CD4-positive, alpha-beta T cell treated with Interleukin-10 for 1 hour (primary cell): ENCODE results near the gene XXYLT1.

ENCODE experiments used
- DNase-seq: peaks from one replicate; pipeline ENCODE4 v3.0.0-alpha.2; 2020

XXYLT1 gene

GRCh38 chr3:195036203-195036505, 234.8 kb downstream of the XXYLT1 start:
- no peak for DNase-seq

- DNase-seq: no peak
Measured at GRCh38 chr3:195035345-195036202, 235.4 kb downstream of the XXYLT1 start.

GRCh38 chr3:195034541-195034940, 236.4 kb downstream of the XXYLT1 start:
- no peak for DNase-seq

GRCh38 chr3:195034101-195034500, 236.9 kb downstream of the XXYLT1 start:
- DNase-seq: no peak

- no peak for DNase-seq
Measured at GRCh38 chr3:195033531-195034091, 237.3 kb downstream of the XXYLT1 start.

- DNase-seq: no peak
Measured at GRCh38 chr3:195032955-195033354, 238.0 kb downstream of the XXYLT1 start.

GRCh38 chr3:195032106-195032759, 238.7 kb downstream of the XXYLT1 start:
- DNase-seq: no peak

- DNase-seq: no peak
Measured at GRCh38 chr3:195031574-195032003, 239.4 kb downstream of the XXYLT1 start.

- no peak for DNase-seq
Measured at GRCh38 chr3:195030791-195031321, 240.1 kb downstream of the XXYLT1 start.

GRCh38 chr3:195028877-195029606, 241.9 kb downstream of the XXYLT1 start:
- DNase-seq: no peak

- DNase-seq: no peak
Measured at GRCh38 chr3:195025884-195026200, 245.1 kb downstream of the XXYLT1 start.

- no peak for DNase-seq
Measured at GRCh38 chr3:195025056-195025883, 245.7 kb downstream of the XXYLT1 start.

- DNase-seq: no peak
Measured at GRCh38 chr3:195023989-195024388, 247.0 kb downstream of the XXYLT1 start.

GRCh38 chr3:195023576-195023975, 247.4 kb downstream of the XXYLT1 start:
- no peak for DNase-seq

GRCh38 chr3:195021692-195022091, 249.3 kb downstream of the XXYLT1 start:
- no peak for DNase-seq

- DNase-seq: no peak
Measured at GRCh38 chr3:195020921-195021320, 250.0 kb downstream of the XXYLT1 start.

GRCh38 chr3:195020185-195020584, 250.8 kb downstream of the XXYLT1 start:
- no peak for DNase-seq

GRCh38 chr3:195019335-195019734, 251.6 kb downstream of the XXYLT1 start:
- no peak for DNase-seq
